A204.1 (cell line): Measurements from ENCODE around the gene DTHD1.

ENCODE experiments used
- FAIRE-seq: peaks from 2 replicates; lab custom pipeline; 2012; peaks lifted over from hg19 to GRCh38; lab: Jason Lieb, UNC

DTHD1 gene

DNA sequence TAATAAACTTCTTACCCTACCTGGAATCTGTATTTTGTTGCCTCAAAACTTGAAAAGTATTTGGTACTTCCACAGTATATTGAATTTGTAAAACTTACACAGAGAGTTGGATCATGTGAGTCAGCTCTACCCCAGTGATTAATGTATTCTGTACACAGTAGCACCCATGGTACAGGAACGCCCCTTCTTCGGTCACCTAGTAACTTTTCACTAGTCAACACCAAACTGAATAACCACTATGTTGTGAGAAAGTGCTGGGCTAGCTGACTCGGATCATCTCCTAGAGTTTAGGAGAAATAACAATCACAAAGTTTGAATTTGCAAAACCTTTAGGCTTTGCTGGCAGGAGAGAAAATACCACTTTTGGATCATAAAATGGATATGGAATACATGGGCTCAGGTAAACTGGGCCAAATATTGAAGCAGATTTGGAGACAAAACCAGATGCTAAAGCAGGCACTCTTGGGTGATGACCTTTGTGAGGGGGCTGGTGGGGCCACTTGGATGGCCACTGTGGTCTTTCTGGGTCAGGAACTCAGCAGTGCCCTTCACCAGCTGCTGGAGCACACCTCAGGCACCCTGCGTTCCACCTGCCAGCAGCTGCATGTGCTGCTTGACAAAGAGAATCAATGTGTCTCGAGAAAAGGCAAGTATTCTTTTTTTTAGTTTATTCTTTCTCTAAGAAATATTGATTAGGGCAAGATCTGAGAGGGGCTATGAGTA lies at the start of gene DTHD1:
TSS of gene DTHD1 (plus strand) at position 233 of the 723 bp plus-strand sequence. CDS start at position 376, 143 bp downstream.
- FAIRE-seq: no peak

DNA sequence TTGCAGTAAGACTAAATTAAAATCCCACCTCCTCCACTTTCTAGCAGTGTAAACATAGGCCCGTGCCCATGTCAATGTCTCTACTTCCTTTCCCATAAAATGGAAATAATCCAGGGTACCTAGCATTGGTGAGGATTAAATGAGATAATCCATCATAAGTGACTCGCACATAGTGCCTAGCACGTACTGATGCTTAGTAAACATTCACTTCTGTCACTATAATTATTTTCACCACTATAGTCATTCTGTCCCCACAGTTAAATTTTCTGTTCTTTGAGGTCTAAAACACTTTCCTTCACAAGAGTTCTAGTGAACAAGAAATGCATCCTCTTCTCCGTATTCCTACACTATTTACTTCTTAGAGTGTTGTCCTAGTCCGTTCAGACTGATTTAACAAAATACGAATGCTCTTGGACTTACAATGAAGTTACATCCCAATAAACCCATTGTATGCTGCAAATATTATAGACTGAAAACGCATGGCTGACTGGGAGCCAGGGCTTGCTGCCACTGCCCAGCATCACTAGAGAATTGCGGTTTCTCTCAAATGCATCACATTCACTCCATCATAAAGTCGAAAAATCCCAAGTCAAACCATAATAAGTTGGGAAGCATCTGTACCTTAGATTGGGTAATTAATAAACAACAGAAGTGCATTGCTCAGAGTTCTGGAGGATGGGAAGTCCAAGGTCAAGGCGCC lies 47.7 kb upstream of the DTHD1 start:
- no peak for FAIRE-seq

DNA sequence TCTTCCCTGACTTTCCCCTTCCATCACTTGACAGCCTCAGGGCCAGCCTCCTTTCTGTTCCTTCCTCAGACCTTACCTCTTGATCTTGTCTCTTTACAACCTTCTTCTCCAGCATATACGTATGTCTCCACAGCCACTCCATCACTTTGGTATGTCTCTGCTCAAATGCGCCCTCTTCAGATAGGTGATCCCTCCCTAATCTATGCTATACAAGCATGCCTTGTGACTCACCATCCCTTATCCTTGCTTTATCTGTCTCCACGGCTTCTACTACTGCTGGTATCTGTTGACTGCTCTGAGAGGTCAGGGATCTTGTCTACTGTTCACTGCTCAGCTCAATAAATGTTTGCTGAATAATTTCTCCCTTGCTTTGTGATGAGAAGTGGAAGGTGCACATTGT lies 46.1 kb upstream of the DTHD1 start:
- FAIRE-seq: no peak

DNA sequence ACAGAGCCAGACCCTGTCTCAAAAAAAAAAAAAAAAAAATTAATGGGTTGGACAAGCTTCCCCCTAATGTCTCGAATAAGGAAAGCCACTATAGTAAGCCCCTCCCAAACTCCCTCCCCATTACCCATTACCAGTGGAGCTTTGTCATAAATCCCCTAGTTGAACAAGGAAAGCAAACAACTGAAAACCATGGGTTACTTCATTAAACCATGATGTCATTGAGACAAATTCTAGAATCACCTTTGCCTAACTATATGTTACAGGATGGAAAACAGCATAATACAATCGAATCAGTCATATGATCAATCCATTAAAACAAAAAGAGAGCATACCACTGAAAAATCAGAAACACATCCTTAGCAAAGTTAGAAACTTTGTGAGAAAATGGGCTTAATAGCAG lies 45.3 kb upstream of the DTHD1 start:
- FAIRE-seq: no peak

DNA sequence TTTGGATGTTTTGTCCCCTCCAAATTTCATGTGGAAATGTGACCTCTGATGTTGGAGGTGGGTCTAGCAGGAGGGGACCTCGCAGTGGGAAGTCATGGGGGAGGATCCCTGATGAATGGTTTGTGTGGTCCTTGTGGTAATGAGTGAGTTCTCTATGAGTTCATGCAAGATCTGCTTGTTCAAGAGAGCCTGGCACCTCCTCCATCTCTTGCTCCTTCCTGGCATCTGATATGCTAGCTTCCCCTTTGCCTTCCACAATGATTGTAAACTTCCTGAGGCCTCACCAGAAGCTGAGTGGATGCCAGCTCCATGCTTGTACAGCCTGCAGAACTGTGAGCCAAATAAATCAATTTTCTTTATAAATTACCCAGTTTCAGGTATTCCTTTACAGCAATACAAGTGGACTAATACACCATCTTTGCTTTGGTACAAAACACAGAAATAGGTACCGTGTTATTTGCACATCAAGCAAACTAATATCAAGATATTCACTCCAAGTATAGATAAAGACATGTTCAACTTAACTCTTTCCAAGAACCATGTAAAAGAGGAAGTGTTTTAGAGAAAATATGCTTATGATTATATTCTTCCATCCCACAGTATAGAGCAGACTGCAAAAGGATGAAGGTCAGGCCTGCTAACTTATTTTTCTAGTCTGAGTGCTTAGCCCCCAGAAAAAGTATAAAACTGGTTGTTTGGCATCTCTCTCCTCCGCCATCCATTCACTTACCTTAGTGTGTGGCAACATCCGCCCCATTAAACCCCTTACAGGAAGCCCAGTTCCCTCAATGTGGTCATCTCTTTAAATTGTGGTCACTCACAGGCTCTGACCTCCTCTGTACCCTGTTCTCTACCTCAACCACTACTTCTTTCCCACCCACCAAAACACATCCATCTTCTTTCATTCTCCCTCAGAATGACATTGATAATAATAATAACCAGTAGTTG lies 43.8 kb upstream of the DTHD1 start:
- no peak for FAIRE-seq

DNA sequence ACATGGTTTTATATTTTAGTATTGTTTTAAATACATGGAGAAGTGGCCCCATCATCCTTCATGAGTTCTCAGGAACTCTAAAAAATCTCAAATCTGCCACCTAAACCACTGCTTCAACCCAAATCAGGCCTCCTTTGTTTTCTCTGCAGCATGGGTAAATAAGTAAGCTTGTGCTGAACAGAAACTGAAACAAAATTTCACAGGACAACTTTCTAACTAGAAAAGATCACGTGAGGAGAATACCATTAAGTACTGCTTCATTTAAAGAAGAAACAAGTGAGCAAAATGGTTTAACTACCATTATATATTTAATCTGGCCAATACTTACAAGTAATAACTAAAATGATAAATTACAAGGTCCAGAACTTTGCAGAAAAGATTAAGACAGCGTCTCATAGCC lies 39.6 kb upstream of the DTHD1 start:
- FAIRE-seq: no peak

DNA sequence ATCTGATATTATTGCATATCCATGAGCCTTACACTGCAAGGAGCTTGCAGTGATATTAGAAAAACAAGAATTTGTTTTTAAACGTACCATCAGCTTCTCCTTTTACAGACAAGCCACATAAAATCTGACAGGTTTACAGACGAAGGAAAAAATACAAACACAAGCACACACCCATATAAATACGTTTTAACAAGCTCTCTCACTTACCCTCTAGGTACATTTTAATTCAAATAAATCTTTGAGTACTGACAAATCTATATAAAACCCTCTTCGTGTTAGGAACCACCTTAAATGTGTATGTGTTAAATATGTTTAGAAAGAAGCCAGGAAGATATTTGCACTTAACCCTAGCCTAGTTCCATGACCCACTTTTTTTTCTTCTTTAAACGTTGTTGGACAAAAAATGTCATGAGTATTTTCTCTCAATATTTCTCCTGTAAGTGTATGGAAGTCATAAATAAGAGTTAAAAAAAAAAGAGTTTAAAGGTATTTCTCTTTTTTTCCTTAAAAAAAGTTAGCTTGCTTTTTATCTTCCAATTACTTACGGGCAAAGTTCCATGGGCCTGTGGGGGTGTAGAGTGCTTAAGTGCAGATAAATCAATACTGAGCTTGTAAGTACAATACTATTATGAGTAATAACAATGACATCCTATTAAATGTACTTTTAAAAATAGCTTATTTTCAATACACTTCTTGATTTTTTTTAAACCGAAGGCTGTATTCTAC lies 38.6 kb upstream of the DTHD1 start:
- FAIRE-seq: no peak

DNA sequence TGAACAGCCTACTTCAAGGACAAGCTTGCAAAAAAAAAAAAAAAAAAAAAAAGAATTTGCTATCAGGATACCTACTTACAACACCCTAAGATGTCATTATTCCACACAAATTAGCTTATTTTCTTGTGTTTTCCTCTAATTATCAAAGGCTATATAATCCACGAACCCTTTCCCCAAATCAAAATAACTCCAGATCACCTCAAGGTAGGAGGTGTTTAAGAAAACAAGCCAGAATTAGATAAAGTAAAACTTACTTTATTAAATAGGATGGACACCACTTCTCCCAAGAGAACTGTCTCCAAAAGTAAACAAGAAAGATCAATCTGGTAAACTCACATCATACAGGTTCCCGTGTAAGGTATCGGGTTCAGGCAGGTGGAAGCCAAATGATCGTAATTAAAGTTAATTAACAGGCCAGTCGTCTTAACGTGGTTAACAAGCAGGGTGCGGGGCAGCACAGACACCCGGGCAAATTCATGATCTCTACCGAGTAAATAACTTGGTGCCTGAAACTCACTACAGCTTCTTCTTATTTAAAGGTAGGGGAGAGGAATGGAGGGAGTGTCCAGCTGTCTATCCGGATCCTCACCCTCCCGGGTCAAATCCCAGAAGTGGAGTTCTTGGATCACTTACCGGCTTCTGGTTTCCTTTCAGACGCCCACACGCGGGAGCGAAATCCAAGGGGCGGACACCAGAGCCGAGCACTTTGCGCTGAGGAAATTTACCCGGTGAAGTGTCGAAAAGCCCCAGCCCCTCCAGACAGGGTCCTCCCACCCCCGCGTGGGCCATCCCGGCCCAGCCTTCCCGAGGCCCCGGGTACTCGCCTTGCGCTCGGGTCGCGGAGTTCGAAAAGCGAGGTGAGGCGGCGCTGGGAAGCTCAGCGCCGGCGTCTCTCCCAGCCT lies 37.8 kb upstream of the DTHD1 start:
- FAIRE-seq: no peak

DNA sequence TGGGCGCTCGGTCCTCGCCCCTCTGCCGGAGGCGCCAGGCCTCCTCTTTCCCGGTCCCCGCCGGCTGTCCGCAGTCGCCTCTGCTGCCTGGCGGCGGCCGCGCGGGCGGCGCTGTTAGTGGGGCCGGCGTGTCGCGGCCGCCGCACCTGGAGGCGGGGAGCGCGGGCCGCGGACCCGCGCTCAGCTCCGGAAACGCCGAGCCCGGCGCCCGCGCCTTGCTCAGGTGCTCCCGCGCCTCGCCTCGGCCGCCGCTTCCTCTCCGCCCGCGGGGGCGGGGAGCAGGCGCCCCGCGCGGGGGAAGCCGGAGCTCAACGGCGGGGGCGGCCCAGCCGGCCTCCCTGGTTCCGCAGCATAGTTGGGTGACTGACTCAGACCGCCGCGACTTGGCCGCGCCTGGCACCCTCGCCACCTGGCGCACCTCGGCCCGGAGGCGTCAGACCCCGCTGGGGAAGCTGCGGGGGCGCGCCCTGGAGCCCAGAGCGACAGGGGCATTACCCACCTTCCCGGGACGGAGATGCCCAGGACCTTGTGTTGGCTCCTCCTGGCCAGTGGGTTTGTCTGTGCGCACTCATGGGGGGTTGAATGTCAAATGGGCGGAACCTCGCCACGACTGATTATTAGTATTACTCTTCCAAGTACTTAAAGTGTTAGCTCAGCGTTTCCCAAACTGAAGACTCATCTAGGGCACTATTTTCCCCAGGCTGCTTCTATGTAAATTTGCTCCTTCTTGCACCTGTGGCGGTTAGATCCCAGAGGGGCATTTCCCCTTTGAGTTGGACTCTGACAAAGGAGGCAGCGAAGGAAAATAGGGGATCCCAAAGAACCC lies 36.9 kb upstream of the DTHD1 start, which contains the start of gene ARAP2:
TSS of gene ARAP2 (minus strand) at position 258 of the 826 bp plus-strand sequence. CDS start 15,028 bp downstream, outside the sequence.
- no peak for FAIRE-seq

DNA sequence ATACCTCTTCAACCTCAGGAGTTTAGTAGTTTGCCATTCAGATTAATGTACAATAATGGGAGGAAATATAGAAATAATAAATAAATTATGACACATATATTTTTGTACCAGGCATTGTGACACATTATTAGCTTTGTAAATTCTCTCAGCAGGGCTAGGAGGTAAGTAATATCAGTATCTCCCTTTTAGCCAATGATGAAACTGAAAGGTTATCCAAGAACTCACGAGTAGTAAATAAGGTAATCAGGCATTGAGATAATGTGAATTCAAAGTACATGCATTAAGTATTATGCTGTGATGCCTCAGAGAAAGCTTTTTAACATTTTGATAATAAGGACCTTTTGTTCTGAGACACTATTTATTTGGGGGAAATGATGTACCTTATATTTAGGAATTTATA lies 31.8 kb upstream of the DTHD1 start:
- FAIRE-seq: no peak

DNA sequence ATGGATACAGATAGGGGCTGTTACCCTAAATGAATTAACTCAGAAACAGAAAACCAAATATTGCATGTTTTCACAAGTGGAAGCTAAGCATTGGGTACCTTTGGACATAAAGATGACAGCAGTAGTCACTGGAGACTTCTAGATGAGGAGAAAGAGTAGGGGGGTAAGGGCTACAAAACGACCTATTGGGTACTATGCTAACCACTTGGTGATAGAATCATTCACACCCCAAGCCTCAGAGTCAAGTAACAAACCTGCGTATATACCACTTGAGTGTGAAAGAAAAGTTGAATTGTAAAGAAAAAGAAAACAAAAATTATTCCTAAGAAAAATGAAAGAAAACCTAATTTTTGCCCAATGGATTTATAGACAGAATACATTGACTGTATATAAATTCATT lies 29.4 kb upstream of the DTHD1 start:
- no peak for FAIRE-seq

DNA sequence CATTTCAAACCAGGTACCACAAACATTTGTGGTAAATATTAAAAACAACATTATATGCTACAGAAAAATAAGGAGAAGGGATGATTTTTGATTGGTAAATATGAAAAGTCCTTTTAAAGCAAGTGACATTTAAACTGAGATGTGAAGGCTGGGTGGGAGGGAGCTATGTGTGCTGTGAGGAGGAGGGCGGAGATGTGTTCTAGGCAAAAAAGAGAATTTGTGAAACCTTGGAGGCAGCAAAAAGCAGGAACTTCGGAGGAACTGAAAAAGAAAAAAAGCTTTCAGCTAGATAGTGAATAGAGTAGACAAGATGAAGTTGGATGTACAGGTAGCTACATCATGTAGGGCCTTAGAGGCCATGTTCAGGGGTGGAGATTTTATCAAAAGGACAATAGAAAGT lies 27.0 kb upstream of the DTHD1 start:
- no peak for FAIRE-seq

DNA sequence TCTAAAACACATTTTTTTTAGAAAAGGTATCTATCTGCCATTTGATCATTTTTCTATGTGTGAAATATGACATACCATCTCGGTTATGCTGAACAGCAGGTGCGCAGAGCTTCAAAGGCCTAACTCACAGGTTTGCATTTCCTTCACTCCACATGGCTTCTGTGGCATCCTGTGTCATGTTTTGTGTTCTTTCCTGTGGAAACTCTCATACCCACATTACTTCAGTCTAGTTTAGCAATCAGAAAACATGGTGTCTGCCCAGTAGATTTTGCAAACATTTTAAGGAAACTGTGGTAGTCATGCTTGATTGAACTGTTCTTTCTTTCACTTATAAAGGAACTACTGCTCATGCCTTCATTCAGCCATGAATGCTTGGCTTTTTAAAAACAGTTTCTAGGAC lies 25.8 kb upstream of the DTHD1 start:
- no peak for FAIRE-seq

DNA sequence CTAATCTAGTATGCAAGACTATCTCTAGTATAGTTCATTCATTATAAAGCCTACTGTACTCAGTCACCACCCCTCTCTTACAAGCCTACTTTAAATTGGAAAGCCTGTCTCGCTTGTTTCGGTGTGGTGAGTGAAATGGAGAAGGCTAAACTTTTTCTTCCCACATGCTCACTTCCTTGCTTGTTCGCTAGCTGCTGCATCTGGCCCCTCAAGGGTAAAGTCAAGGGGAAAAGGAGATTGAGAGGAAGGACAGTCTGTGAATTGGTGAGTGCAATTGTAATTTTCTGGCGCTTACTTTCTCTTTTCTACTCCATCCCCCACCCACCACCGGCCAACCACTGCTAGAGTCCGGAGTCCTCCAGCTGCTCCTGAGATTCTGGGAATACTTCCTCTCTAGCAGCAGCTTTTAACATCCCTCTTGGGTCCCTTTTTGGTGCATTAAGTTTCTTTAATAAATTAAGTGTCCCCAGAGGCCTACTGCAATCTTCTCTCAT lies 25.0 kb upstream of the DTHD1 start:
- FAIRE-seq: no peak

DNA sequence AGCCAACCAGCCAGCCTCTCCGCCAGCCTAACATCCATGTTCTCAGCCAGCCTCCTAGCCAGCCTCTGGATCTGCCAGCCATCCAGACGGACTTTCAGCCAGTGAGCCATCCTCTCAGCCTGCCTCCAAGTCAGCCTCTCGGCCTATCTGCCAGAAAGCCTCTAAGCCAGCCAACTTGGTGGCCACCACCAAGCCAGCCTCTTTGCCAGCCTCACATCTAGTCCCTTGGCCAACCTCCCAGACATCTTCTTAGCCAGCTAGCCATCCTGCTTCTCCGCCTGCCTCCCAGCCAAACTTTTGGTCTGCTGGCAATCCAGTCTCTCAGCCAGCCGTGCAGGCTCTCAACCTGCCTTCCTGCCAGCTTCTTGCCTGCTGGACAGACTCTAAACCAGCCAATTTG lies 20.7 kb upstream of the DTHD1 start:
- no peak for FAIRE-seq

DNA sequence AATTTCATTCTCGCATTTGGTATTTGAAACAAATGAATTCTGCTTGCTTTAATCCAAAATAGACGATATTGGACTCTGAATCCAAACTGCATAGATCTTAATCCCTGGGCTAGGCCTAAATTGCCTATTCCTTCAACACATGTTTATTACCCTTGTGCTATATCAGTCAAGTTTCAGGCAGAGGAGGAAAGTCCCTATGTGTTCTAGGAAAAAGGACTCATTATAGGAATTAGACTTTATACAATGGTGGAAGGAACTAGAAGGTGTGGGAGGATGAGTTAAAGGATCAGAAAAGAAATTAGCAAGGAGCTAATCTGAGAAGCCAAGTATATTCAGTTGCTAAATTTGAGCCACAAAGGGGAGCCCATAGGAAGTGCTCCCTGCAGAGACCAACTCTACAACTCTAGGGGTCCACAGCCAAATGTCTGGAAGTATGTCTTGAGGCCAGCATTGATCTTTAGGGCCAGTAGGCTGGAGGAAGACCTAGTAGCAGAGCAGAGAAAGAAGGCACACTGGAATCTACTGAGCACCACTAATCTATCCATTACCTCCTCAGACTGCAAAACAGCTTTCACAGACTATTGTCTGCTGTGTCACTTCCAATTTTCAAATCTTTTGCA lies 17.1 kb upstream of the DTHD1 start:
- FAIRE-seq: no peak

DNA sequence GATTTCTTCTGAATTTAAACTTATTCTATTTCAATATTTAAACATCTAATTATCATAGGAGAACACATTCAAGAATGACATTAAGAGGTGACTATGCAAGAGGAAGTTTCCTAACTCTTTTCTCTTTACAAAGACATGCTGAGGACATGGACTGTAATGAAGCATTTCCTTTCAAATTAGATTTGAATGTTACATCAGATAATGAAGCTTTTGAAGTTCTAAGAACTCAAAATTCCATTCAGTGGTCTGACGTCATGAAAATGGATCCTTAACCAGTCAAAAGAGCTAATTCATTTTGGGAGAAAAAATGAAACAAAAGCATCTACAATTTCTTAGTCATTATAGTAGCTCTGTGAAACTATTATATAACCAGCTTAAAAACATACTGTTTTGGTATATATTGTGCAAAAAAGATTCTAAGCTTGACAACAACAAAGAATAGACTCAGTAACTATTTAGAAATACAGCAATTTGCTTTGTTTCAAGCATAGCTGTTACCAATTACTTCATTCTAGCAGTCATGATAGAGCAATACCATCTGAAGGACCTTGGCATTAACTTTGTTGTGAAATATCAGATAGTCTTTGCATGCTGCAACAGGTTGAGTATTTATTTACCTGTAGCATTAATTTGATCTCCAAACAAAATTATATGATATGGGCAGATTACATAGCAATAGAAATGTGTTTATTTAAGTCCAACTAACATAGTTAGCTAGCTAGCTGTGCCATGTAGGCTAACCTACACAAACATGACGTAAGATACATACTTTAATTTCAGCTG lies 13.7 kb upstream of the DTHD1 start:
- no peak for FAIRE-seq

DNA sequence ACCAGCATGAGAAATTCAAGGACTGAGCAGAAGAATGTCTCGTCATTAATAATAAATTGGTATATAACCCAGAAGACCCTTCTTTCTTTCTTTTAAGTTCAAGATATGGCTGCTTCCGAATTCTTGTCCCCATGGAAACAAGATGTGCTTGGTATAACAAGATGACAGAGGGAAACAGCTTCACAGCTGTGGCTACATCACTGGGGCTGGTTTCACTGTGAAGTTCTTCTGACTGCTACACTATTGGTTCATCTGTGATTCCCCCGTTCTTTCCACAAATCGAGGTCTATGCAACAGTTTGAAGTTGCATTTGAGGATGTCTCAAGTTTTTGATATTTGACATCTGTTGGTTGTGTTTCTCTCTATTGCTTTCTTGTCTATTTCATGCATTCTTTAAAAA lies 12.3 kb upstream of the DTHD1 start:
- no peak for FAIRE-seq
